Measurements from ENCODE around the gene TGFB1.
"Not testable (repeated sequence)": the region's sequence is repeated elsewhere in the genome, so short reads cannot be mapped to it uniquely, and the experiment has no call there.

TGFB1 gene

GRCh38 chr19:41298348-41298964, 55.3 kb downstream of the TGFB1 start:
- DNase-seq: no peak

GRCh38 chr19:41297628-41298347, 55.9 kb downstream of the TGFB1 start:
- no peak for DNase-seq

GRCh38 chr19:41296433-41296871, 57.3 kb downstream of the TGFB1 start:
- no peak for DNase-seq

- DNase-seq: no peak
These were observed 58.2 kb downstream of the TGFB1 start for GRCh38 chr19:41295499-41295898.

- no peak for DNase-seq
These were observed 59.3 kb downstream of the TGFB1 start for GRCh38 chr19:41294393-41294792.

- not testable (repeated sequence) for DNase-seq
These were observed 63.9 kb downstream of the TGFB1 start for GRCh38 chr19:41289814-41290213.

GRCh38 chr19:41288673-41289530, 64.8 kb downstream of the TGFB1 start:
- DNase-seq: no peak

Measured in stimulated activated CD4-positive, alpha-beta T cell treated with anti-CD3 and anti-CD28 coated beads, Interleukin-15, amount 100 ng/mL, for 24 hours (primary cell).